ENCODE data around the gene MYBPHL. TPM values are rescaled to one million over a fixed set of nuclear protein-coding genes. Genes with fewer than 3 reads are reported as not detected.

MYBPHL gene
- total RNA-seq, 4 donors from 2014 or later = not detected

GRCh38 chr1:109246141-109246551 lies 60.7 kb downstream of the MYBPHL start:
- intact Hi-C loops (cut with DNase I) = loop anchor here (5.0 kb wide), 1 partner anchor 49 kb away; no protein-coding TSS in a partner anchor
- no peaks in the 10 kb centered on the region for H3K27me3 ChIP-seq

GRCh38 chr1:109243860-109244552 lies 62.8 kb downstream of the MYBPHL start:
- H3K27ac ChIP-seq (replicated peaks in 1 of 4) = no peak overlapping the region

More at GRCh38 chr1:109246141-109246551, 60.7 kb downstream of the MYBPHL start:
- Histone ChIP-seq H3K36me3 (no peaks in the 10 kb centered on the region), H3K4me1 (peaks cover 22 to 46% (median 36%) of the 10 kb centered on the region in 4 donors), H3K4me3 (no peak overlapping the region), H3K9me3 (no peaks in the 10 kb centered on the region), H3K27ac (replicated peaks in 1 of 4) (no peak overlapping the region)
- no peak for TF ChIP-seq CTCF (IDR thresholded peaks at IDR 0.05)
- TF ChIP-seq EP300 (IDR thresholded peaks at IDR 0.05) = no peak
- TF ChIP-seq POLR2A (IDR thresholded peaks at IDR 0.05; ENCODE audit: low read depth) = no peak
- TF ChIP-seq POLR2AphosphoS5 (IDR thresholded peaks at IDR 0.05) = no peak
- 85% methylated on average over 7 of the region's 7 CpGs for WGBS
- DNase-seq (ENCODE audit: extremely low spot score) = no peak

GRCh38 chr1:109243221-109243620 lies 63.6 kb downstream of the MYBPHL start:
- H3K36me3 ChIP-seq = peaks cover 2 to 14% (median 12%) of the 10 kb centered on the region in 4 donors
- no peaks in the 10 kb centered on the region for H3K9me3 ChIP-seq
- H3K27ac ChIP-seq (replicated peaks in 1 of 4) = no peak overlapping the region
- no peak overlapping the region for H3K4me3 ChIP-seq
- H3K4me1 ChIP-seq = peaks cover 26 to 41% (median 32%) of the 10 kb centered on the region in 4 donors
- H3K27me3 ChIP-seq = no peaks in the 10 kb centered on the region
- no peak for TF ChIP-seq POLR2AphosphoS5 (IDR thresholded peaks at IDR 0.05)
- no peak for TF ChIP-seq CTCF (IDR thresholded peaks at IDR 0.05)
- TF ChIP-seq EP300 (IDR thresholded peaks at IDR 0.05) = no peak
- no peak for TF ChIP-seq POLR2A (IDR thresholded peaks at IDR 0.05; ENCODE audit: low read depth)
- intact Hi-C loops (cut with DNase I) = no loop called here
- WGBS = 83% methylated on average over 4 of the region's 5 CpGs
- no peak for DNase-seq (ENCODE audit: extremely low spot score)

More at GRCh38 chr1:109243860-109244552, 62.8 kb downstream of the MYBPHL start:
- H3K9me3 ChIP-seq = no peaks in the 10 kb centered on the region
- H3K27me3 ChIP-seq = no peaks in the 10 kb centered on the region
- peaks cover 28 to 45% (median 38%) of the 10 kb centered on the region in 4 donors for H3K4me1 ChIP-seq
- no peak for DNase-seq (ENCODE audit: extremely low spot score)
- WGBS = 86% methylated on average over 8 of the region's 8 CpGs
- H3K36me3 ChIP-seq = peaks cover 0 to 6% (median 4%) of the 10 kb centered on the region in 4 donors
- intact Hi-C loops (cut with DNase I) = no loop called here
- TF ChIP-seq POLR2AphosphoS5 (IDR thresholded peaks at IDR 0.05) (no peak), POLR2A (IDR thresholded peaks at IDR 0.05; ENCODE audit: low read depth) (no peak), EP300 (IDR thresholded peaks at IDR 0.05) (no peak), CTCF (IDR thresholded peaks at IDR 0.05) (no peak)
- H3K4me3 ChIP-seq = no peak overlapping the region

GRCh38 chr1:109242387-109242786 lies 64.4 kb downstream of the MYBPHL start:
- H3K27me3 ChIP-seq = no peaks in the 10 kb centered on the region
- WGBS = 51% methylated on average over 7 of the region's 7 CpGs
- DNase-seq (ENCODE audit: extremely low spot score) = peak; percentile 88
- peak overlapping the region in 1 of 4 donors; percentile 62 for H3K27ac ChIP-seq (replicated peaks in 1 of 4)
- intact Hi-C loops (cut with DNase I) = no loop called here
- H3K4me1 ChIP-seq = peaks cover 26 to 41% (median 32%) of the 10 kb centered on the region in 4 donors
- TF ChIP-seq POLR2AphosphoS5 (IDR thresholded peaks at IDR 0.05) (no peak), EP300 (IDR thresholded peaks at IDR 0.05) (no peak), CTCF (IDR thresholded peaks at IDR 0.05) (no peak), POLR2A (IDR thresholded peaks at IDR 0.05; ENCODE audit: low read depth) (no peak)
- no peak overlapping the region for H3K4me3 ChIP-seq
- H3K9me3 ChIP-seq = no peaks in the 10 kb centered on the region
- peaks cover 10 to 22% (median 21%) of the 10 kb centered on the region in 4 donors for H3K36me3 ChIP-seq

Other genes with a start within 250 kb of the MYBPHL start
- 10 to 100 TPM; 41.6 to 71.0 (median 51.8) TPM for gene TAF13, start 231.0 kb downstream of the MYBPHL start, total RNA-seq
- 10 to 100 TPM; 24.9 to 35.3 (median 27.5) TPM for gene TMEM167B, start 216.2 kb downstream of the MYBPHL start, total RNA-seq
- under 1 TPM in 3 of 4 donors, not detected in 1; 0.34 to 0.83 (median 0.52) TPM for gene ELAPOR1, start 192.9 kb downstream of the MYBPHL start, total RNA-seq
- 100 to 1,000 TPM; 125 to 180 (median 144) TPM for gene SARS1, start 93.1 kb downstream of the MYBPHL start, total RNA-seq
- gene CELSR2, start 57.5 kb downstream of the MYBPHL start, total RNA-seq = 10 to 100 TPM in 2 of 4 donors, 1 to 10 TPM in 2; 7.8 to 20.4 (median 10.5) TPM
- gene PSRC1, start 23.9 kb downstream of the MYBPHL start, total RNA-seq = 10 to 100 TPM in 1 of 4 donors, 1 to 10 TPM in 3; 5.3 to 12.5 (median 6.4) TPM
- 100 to 1,000 TPM in 3 of 4 donors, 10 to 100 TPM in 1; 92.6 to 136 (median 134) TPM for gene SORT1, start 90.9 kb upstream of the MYBPHL start, total RNA-seq
- gene PSMA5, start 119.4 kb upstream of the MYBPHL start, total RNA-seq = 10 to 100 TPM; 15.8 to 29.8 (median 27.4) TPM
- 1 to 10 TPM; 2.7 to 8.0 (median 4.6) TPM for gene SYPL2, start 159.5 kb upstream of the MYBPHL start, total RNA-seq
- 1 to 10 TPM; 2.2 to 3.3 (median 2.7) TPM for gene ATXN7L2, start 176.9 kb upstream of the MYBPHL start, total RNA-seq
- 10 to 100 TPM in 2 of 4 donors, 1 to 10 TPM in 2; 6.2 to 16.4 (median 8.2) TPM for gene CYB561D1, start 187.1 kb upstream of the MYBPHL start, total RNA-seq
- 10 to 100 TPM in 2 of 4 donors, 1 to 10 TPM in 2; 8.4 to 23.7 (median 14.0) TPM for gene AMIGO1, start 202.7 kb upstream of the MYBPHL start, total RNA-seq
- not detected for gene GPR61, start 232.9 kb upstream of the MYBPHL start, total RNA-seq
- 1 to 10 TPM; 5.9 to 7.2 (median 6.6) TPM for gene GNAI3, start 241.6 kb upstream of the MYBPHL start, total RNA-seq